Mesenchymal stem cell (in vitro differentiated cells and primary cell): ENCODE results near the gene COL27A1.
"Not testable (repeated sequence)": the region's sequence is repeated elsewhere in the genome, so short reads cannot be mapped to it uniquely, and the experiment has no call there.

Source experiments
- DNase-seq: peaks from one replicate; pipeline ENCODE4 v3.0.0-alpha.2; 2013
- H2AFZ ChIP-seq: one replicate; pipeline ENCODE4 v1.6.1; 2013; ENCODE audit warnings: low read depth, mild to moderate bottlenecking, control low read depth, inconsistent platforms, low read length, moderate library complexity
- H2AK5ac ChIP-seq: 2 replicates; pipeline ENCODE4 v1.6.1; 2013; ENCODE audit warnings: low read length, moderate library complexity, mild to moderate bottlenecking, inconsistent platforms; ENCODE audit not compliant: severe bottlenecking
- H2BK120ac ChIP-seq: one replicate; pipeline ENCODE4 v1.6.1; 2013; ENCODE audit warnings: low read depth, mild to moderate bottlenecking, inconsistent platforms, low read length, moderate library complexity
- H2BK12ac ChIP-seq, 2 experiments: one replicate each; pipeline ENCODE4 v1.6.1; 2013; ENCODE audit warnings: inconsistent platforms in 2 of 2, low read length in 2 of 2, mild to moderate bottlenecking in 2 of 2, moderate library complexity in 2 of 2, control low read depth in 1 of 2
- H2BK15ac ChIP-seq: one replicate; pipeline ENCODE4 v1.6.1; 2013; ENCODE audit warnings: mild to moderate bottlenecking, low read depth, inconsistent platforms; ENCODE audit not compliant: poor library complexity, severe bottlenecking
- H2BK5ac ChIP-seq: 2 replicates; pipeline ENCODE4 v1.6.1; 2013; ENCODE audit warnings: low read depth, mild to moderate bottlenecking, low read length, control low read depth, inconsistent platforms; ENCODE audit not compliant: poor library complexity, severe bottlenecking
- H3K14ac ChIP-seq, 2 experiments: one replicate each; pipeline ENCODE4 v1.6.1; 2013; ENCODE audit warnings: inconsistent platforms in 2 of 2, low read length in 2 of 2, control low read depth in 1 of 2, mild to moderate bottlenecking in 1 of 2, moderate library complexity in 1 of 2
- H3K18ac ChIP-seq, 2 experiments: one replicate each; pipeline ENCODE4 v1.6.1; 2013; ENCODE audit warnings: inconsistent platforms in 2 of 2, low read length in 2 of 2, control low read depth in 1 of 2, low read depth in 1 of 2, mild to moderate bottlenecking in 1 of 2
- H3K23ac ChIP-seq, 2 experiments: one replicate each; pipeline ENCODE4 v1.6.1; 2013; ENCODE audit warnings: inconsistent platforms in 2 of 2, low read length in 2 of 2, mild to moderate bottlenecking in 2 of 2, moderate library complexity in 2 of 2, control low read depth in 1 of 2
- H3K27ac ChIP-seq: 2 replicates; pipeline ENCODE4 v1.5.1; 2013; ENCODE audit warnings: mild to moderate bottlenecking, moderate library complexity, low read length, control low read depth, inconsistent platforms; ENCODE audit not compliant: poor library complexity, severe bottlenecking
- H3K27me3 ChIP-seq, 2 experiments: 2 replicates each; pipeline versions ENCODE4 v1.6.1 to v1.7.0; 2013; ENCODE audit warnings: low read length in 2 of 2, mild to moderate bottlenecking in 2 of 2, moderate library complexity in 2 of 2, control low read depth in 1 of 2, inconsistent platforms in 1 of 2; ENCODE audit not compliant: control insufficient read depth in 1 of 2, insufficient read depth in 1 of 2
- H3K36me3 ChIP-seq, 2 experiments: 2 replicates each; pipeline versions ENCODE4 v1.6.1 to v1.7.0; 2013; ENCODE audit warnings: low read length in 2 of 2, control low read depth in 1 of 2, inconsistent platforms in 1 of 2, low read depth in 1 of 2, mild to moderate bottlenecking in 1 of 2; ENCODE audit not compliant: insufficient read depth in 2 of 2, control insufficient read depth in 1 of 2
- H3K4ac ChIP-seq, 2 experiments: one replicate each; pipeline ENCODE4 v1.6.1; 2013; ENCODE audit warnings: inconsistent platforms in 2 of 2, low read length in 2 of 2, mild to moderate bottlenecking in 2 of 2, moderate library complexity in 2 of 2, control low read depth in 1 of 2, low read depth in 1 of 2
- H3K4me1 ChIP-seq: 2 replicates; pipeline ENCODE4 v1.6.1; 2013; ENCODE audit warnings: low read depth, low read length, control low read depth; ENCODE audit not compliant: control insufficient read depth, insufficient read depth
- H3K4me2 ChIP-seq: 2 replicates; pipeline ENCODE4 v1.6.1; 2013; ENCODE audit warnings: low read length, mild to moderate bottlenecking, inconsistent platforms; ENCODE audit not compliant: poor library complexity, severe bottlenecking
- H3K4me3 ChIP-seq, 2 experiments: 2 replicates each; pipeline versions ENCODE4 v1.5.1 to v1.7.0; 2013; ENCODE audit warnings: low read length in 2 of 2, mild to moderate bottlenecking in 2 of 2, control low read depth in 1 of 2, low read depth in 1 of 2; ENCODE audit not compliant: insufficient read depth in 1 of 2
- H3K79me1 ChIP-seq: replicated peaks from 2 replicates; pipeline ENCODE4 v1.6.1; 2013; ENCODE audit warnings: mild to moderate bottlenecking, control low read depth, low read length, inconsistent platforms; ENCODE audit not compliant: poor library complexity, severe bottlenecking
- H3K9ac ChIP-seq: 2 replicates; pipeline ENCODE4 v1.7.0; 2013; ENCODE audit warnings: mild to moderate bottlenecking, low read length, moderate library complexity
- H3K9me3 ChIP-seq: 2 replicates; pipeline ENCODE4 v1.7.0; 2013; ENCODE audit warnings: mild to moderate bottlenecking, low read length; ENCODE audit not compliant: control insufficient read depth
- H4K8ac ChIP-seq: one replicate; pipeline ENCODE4 v1.6.1; 2013; ENCODE audit warnings: inconsistent platforms, mild to moderate bottlenecking, low read length, moderate library complexity
- H4K91ac ChIP-seq: one replicate; pipeline ENCODE4 v1.6.1; 2013; ENCODE audit warnings: mild to moderate bottlenecking, low read length, inconsistent platforms
- WGBS: methylation state at CpG from one replicate; pipeline ENCODE4 v1.1.7; 2013; ENCODE audit warnings: mixed read lengths; 5-methylcytosine and 5-hydroxymethylcytosine counted together

Gene COL27A1

DNA sequence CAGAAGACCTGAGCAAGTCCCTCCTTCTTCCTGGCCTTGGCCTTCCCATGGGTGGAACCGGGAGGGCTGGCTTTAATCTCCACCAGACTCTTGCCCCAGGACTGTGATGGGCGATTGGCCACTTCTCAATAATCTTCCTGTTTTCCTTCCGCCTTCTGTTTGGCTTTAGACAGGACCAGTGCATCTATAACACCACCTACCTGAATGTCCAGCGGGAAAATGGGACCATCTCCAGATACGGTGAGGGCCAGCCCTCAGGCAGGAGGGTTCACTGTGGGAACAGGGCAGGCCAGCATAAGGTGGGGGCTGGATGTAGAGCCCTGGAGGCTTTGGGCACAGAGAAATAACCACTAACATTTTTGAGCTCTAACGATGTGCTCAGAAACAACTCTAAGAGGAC lies 168.5 kb downstream of the COL27A1 start:
- H3K27me3 ChIP-seq, result peaks cover 0 to 19% of the 10 kb centered on the region in 2 experiments
- not testable (repeated sequence) for H3K79me1 ChIP-seq, H3K9ac ChIP-seq, H3K23ac ChIP-seq, H3K36me3 ChIP-seq, H3K18ac ChIP-seq, H3K27ac ChIP-seq, H2BK15ac ChIP-seq, H3K14ac ChIP-seq, H2BK5ac ChIP-seq, H4K91ac ChIP-seq, DNase-seq, H2AFZ ChIP-seq, H3K4me1 ChIP-seq, H2BK120ac ChIP-seq, H2AK5ac ChIP-seq, H4K8ac ChIP-seq, H3K9me3 ChIP-seq, H3K4me3 ChIP-seq, H2BK12ac ChIP-seq, H3K4me2 ChIP-seq, H3K4ac ChIP-seq
- WGBS, result 95% methylated on average over 4 of the region's 6 CpGs

DNA sequence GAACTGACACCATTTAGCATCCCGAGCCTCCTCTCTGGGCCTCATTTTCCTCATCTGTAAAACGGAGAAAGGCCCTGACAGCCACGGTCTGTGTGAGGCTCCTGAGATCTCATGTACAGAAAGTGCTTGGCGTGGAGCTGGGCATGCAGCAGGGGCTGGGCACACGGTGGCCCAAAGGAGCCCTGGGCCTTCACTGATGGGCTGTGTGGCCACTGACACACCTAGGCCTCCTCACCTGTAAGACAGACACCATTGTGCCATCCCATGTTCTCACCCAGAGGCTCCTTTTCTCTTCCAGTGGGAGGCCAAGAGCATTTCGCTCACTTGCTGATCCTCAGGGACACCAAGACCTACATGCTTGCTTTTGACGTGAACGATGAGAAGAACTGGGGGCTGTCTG lies 169.2 kb downstream of the COL27A1 start:
- H3K18ac ChIP-seq, result no peak overlapping the region
- H2AFZ ChIP-seq, result no peak overlapping the region
- peaks cover 5% of the 10 kb centered on the region for H3K4me1 ChIP-seq
- no peak overlapping the region for H3K4me2 ChIP-seq
- no peak overlapping the region for H3K27ac ChIP-seq
- H3K27me3 ChIP-seq, result peaks cover 0 to 17% of the 10 kb centered on the region in 2 experiments
- H2BK120ac ChIP-seq, result no peak overlapping the region
- no peaks in the 10 kb centered on the region for H3K79me1 ChIP-seq
- H3K23ac ChIP-seq, result no peak overlapping the region
- H3K14ac ChIP-seq, result peak overlapping the region in 1 of 2 experiments; percentile 77
- no peak overlapping the region for H3K9ac ChIP-seq
- no peak overlapping the region for H2BK12ac ChIP-seq
- peaks cover 0 to 3% of the 10 kb centered on the region in 2 experiments for H3K36me3 ChIP-seq
- DNase-seq, result no peak
- no peak overlapping the region for H4K91ac ChIP-seq
- H2BK5ac ChIP-seq, result no peak overlapping the region
- H2AK5ac ChIP-seq, result no peak overlapping the region
- no peak overlapping the region for H3K4ac ChIP-seq
- no peak overlapping the region for H3K4me3 ChIP-seq
- no peaks in the 10 kb centered on the region for H3K9me3 ChIP-seq
- H4K8ac ChIP-seq, result no peak overlapping the region
- no peak overlapping the region for H2BK15ac ChIP-seq
- WGBS, result 81% methylated on average over 8 of the region's 8 CpGs

DNA sequence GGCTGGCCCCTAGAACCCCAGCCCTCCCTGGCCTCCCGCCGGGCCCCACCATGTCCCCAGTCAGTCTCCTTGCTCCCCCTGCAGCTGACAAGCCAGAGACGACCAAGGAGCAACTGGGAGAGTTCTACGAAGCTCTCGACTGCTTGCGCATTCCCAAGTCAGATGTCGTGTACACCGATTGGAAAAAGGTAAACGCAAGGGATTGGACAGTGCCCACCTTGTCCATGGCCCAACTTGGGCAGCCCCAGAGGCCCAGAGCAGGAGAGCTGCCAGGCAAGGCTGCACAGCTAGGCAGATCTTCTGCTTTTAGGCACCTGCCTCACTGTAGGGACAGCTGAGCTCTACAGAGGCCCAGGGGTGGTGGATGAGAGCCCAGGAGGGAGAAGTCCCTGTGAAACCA lies 169.6 kb downstream of the COL27A1 start:
- H2BK120ac ChIP-seq, H2BK15ac ChIP-seq, H3K18ac ChIP-seq, H3K79me1 ChIP-seq, H3K4me2 ChIP-seq, H3K4ac ChIP-seq, H4K8ac ChIP-seq, H3K27ac ChIP-seq, H3K36me3 ChIP-seq, H2AK5ac ChIP-seq, H3K4me1 ChIP-seq, H3K9me3 ChIP-seq, H2BK5ac ChIP-seq, H3K23ac ChIP-seq, H3K14ac ChIP-seq, H4K91ac ChIP-seq, H3K4me3 ChIP-seq, DNase-seq, H3K9ac ChIP-seq, H2AFZ ChIP-seq, H2BK12ac ChIP-seq: not testable (repeated sequence)
- WGBS, result 93% methylated on average over 3 of the region's 9 CpGs
- H3K27me3 ChIP-seq, result peaks cover 0 to 17% of the 10 kb centered on the region in 2 experiments

- H3K4me3 ChIP-seq, H4K91ac ChIP-seq, H3K4me2 ChIP-seq, H2BK120ac ChIP-seq, H3K9ac ChIP-seq, H3K4me1 ChIP-seq, H3K14ac ChIP-seq, H2AFZ ChIP-seq, H3K9me3 ChIP-seq, H2BK15ac ChIP-seq, H3K79me1 ChIP-seq, H3K18ac ChIP-seq, H2BK12ac ChIP-seq, H3K36me3 ChIP-seq, H3K4ac ChIP-seq, H3K23ac ChIP-seq, H4K8ac ChIP-seq, H2BK5ac ChIP-seq, DNase-seq, H2AK5ac ChIP-seq, H3K27ac ChIP-seq: not testable (repeated sequence)
- 94% methylated on average over 1 of the region's 3 CpGs for WGBS
- H3K27me3 ChIP-seq, result peaks cover 0 to 22% of the 10 kb centered on the region in 2 experiments
Measured at GRCh38 chr9:114325684-114326254, 170.4 kb downstream of the COL27A1 start.
